Fibroblast of mammary gland (primary cell): ENCODE measurements around the gene TSPEAR.
"Not testable (repeated sequence)": the region's sequence is repeated elsewhere in the genome, so short reads cannot be mapped to it uniquely, and the experiment has no call there.

Experiments used
- DNase-seq: peaks from one replicate; pipeline ENCODE4 v3.0.0-alpha.2; 2010; ENCODE audit warnings: low read depth
- H3K4me3 ChIP-seq: 2 replicates; pipeline ENCODE4 v1.5.1; 2011; ENCODE audit warnings: low read depth, mild to moderate bottlenecking, low read length, moderate library complexity; ENCODE audit not compliant: control insufficient read depth
- TF ChIP-seq, protein P1 (sequence below): conservative IDR thresholded peaks from 2 replicates; pipeline ENCODE4 v1.5.1; 2011; ENCODE audit warnings: low read depth, low read length, inconsistent platforms; ENCODE audit not compliant: control insufficient read depth, insufficient read depth

TSPEAR gene

DNA sequence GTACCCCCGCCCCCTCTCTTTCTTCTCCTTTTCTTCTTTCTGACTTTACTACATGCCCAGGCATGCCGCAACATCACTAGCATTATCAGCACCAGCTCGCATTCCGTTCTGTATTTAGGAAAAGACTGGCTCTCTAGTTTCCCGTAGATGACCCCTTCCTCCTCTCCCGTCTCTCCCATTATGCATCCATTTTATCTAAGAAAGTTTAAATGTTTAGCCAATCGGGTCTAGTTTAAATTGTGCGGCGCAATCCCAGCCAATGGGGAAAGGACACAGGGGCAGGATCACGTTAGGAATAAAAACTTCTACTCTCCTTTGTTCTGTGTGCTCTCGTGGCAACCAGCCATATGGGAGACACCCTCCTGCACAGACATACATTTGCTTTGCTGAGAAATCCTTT is 113.3 kb downstream of the TSPEAR start:
- no peak overlapping the region for H3K4me3 ChIP-seq
- DNase-seq = no peak
- TF ChIP-seq, protein P1, sequence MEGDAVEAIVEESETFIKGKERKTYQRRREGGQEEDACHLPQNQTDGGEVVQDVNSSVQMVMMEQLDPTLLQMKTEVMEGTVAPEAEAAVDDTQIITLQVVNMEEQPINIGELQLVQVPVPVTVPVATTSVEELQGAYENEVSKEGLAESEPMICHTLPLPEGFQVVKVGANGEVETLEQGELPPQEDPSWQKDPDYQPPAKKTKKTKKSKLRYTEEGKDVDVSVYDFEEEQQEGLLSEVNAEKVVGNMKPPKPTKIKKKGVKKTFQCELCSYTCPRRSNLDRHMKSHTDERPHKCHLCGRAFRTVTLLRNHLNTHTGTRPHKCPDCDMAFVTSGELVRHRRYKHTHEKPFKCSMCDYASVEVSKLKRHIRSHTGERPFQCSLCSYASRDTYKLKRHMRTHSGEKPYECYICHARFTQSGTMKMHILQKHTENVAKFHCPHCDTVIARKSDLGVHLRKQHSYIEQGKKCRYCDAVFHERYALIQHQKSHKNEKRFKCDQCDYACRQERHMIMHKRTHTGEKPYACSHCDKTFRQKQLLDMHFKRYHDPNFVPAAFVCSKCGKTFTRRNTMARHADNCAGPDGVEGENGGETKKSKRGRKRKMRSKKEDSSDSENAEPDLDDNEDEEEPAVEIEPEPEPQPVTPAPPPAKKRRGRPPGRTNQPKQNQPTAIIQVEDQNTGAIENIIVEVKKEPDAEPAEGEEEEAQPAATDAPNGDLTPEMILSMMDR = no peak

DNA sequence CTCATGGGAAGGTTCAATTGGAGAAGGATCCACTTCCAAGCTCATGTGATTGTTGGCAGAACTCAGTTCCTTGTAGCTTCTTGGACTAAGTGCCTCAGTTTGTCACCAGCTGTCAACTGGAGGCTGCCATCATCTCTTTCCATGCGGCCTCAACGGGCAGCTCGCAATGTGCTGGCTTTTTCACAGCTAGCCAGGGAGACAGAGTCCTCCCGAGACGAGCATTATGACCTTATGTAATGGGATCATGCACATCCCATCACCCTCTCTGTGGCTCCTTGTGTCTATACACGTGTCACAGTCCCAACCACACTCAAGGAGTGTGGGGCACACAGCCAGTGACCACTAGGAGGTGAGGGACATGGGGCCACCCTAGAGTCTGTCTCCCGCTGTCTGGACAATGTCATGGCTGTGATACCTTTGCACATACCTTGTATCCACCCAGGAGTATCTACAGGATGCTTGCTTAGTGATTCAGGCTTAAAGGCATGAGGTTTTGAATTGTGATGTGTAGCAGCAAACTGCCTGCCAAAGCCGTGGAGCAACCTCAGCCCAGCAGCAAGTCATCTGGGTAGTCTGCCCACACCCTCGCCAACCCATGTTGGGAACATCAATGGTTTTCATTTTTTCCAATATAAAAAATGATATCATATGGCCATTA is 115.2 kb downstream of the TSPEAR start:
- no peak overlapping the region for H3K4me3 ChIP-seq
- TF ChIP-seq, protein P1 = no peak
- no peak for DNase-seq

DNA sequence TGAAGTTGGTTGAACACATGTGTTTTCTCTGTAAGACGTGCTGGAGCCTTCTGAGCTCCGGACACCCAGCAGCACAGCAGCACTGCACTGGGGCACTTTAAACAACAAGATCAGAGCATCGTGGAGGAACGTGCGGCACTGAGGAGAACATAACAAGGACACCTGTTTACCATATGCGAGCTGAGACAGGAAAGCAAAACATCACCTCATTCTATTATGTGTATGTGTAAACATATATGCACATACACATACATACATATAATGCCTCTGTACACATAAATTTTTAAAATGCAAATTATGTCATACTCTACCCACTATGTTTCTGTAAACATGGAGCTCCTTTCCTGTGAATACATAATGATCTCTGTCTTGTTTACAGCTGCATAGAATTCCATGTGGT is 115.8 kb downstream of the TSPEAR start:
- no peak for DNase-seq
- TF ChIP-seq, protein P1 = no peak
- H3K4me3 ChIP-seq = no peak overlapping the region

DNA sequence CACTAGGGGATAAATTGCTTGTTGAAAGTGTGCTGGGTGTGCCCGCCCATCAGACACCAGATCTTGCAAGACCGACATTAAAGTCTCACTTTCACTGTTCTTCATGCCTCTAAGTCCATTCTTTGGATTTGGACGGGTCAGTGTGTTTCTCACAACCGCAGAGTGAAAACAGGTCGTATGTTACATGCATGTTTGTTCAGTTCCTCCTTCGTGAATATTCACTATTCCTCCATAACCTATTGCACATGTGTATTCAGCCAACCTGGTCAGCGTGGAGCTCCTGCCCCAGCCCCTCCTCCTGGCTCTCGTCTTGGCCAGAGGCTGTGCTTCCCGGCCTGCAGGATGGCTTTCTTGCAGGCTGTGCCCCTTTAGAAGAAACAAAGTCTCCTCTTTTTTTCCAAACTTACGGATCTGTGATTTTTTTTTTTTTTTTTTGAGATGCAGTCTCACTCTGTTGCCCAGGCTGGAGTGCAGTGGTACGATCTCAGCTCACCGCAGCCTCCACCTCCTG is 116.9 kb downstream of the TSPEAR start:
- no peak overlapping the region for H3K4me3 ChIP-seq
- DNase-seq = no peak
- TF ChIP-seq, protein P1 = no peak

DNA sequence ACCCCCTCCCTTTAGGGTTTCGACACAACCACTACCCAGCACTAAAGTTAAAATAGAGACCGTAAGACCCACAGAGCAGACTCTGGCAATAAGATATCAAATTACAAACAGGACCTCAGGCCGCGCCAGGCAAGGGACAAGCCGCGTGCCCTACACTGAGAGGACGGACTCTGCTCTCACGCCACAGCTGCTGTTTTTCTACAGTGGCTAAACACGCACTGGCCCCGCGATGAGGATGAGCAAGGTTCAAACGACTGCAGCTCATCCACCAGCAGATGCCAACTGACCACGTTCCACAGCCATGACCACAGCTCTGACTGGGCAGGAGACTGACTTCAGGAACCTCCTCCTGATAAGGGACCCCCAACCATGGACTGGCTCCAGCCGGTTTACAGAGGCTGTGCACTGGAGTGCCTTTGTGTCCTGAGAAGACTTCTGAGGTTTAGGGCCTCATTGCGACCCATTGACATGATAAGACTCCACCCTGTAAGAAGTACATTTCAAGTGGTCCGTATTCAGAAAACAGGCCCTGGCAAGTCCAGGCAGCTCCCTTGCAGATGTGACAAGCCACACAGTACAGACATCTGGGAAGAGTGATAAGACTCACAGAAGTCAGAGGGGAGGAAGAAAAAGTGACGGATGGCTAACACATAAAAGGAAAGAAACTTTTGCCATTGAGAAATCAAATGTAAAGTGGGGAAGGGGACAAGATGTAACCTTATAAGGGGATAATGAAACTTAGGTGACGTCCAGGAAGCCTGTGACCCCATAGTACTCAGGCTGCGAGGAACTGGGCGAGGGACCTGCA is 117.6 kb downstream of the TSPEAR start:
- DNase-seq = no peak
- TF ChIP-seq, protein P1 = no peak

DNA sequence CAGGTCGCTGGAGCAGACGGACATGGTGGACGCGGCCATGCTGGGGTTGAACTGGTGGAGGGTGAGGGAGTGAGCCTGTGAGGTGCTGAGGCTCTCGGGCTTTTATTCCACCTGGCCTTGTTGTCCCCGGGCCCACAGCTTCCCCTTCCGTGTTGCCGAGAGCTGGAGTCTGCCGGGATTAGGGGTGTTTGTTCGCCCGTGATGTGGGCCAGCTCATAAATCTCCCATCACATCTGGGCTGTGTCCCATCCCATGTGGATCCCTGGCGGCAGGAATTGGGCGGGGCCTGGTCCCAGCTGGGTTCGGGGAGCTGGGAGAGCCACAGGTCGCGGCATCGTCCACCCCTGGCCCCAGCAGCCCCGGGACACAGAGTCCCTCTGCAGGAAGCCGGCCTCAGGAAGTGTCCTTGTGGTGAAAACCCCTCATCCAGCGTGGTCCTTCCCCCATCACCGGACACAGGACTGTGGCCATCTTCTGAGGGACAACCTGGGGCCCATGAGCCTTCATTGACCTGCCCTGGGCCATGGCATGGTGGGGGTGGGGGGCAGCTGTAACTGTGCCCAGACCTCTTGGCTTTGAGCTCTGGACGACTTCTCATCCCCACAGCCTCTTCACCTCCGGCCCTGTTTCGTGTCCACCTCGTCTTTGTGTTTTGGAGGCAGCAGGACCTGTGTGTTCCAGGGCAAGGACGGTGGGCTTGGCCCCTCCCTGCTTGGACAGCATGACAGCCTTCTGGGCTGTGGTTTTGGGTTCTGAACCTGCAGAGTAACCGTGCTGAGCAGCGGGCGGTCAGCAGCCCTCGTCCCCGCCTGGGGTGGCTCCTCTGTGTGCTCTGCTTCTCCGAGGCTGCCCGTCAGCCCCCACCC is 118.7 kb downstream of the TSPEAR start, which contains the start of gene KRTAP10-6:
KRTAP10-6 (minus strand) TSS at position 60 of the 866 bp plus-strand sequence; CDS start at position 39, 21 bp downstream.
- no peak for DNase-seq
- no peak within 1 kb of the TSS for H3K4me3 ChIP-seq
- TF ChIP-seq, protein P1 = no peak

More for the DNA sequence above, 117.6 kb downstream of the TSPEAR start:
- H3K4me3 ChIP-seq = no peak overlapping the region

DNA sequence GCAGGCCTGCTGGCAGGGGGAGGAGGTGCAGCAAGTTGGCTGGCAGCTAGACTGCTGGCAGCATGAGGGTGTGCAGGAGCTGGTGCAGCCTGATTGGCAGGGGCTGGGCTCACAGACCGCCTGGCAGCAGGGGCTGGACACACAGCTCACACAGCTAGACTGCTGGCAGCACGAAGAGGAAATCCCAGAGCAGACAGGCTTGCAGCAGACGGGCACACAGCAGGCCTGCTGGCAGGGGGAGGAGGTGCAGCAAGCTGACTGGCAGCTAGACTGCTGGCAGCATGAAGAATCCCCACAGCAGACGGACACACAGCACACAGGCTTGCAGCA is 119.6 kb downstream of the TSPEAR start:
- DNase-seq, H3K4me3 ChIP-seq: not testable (repeated sequence)

DNA sequence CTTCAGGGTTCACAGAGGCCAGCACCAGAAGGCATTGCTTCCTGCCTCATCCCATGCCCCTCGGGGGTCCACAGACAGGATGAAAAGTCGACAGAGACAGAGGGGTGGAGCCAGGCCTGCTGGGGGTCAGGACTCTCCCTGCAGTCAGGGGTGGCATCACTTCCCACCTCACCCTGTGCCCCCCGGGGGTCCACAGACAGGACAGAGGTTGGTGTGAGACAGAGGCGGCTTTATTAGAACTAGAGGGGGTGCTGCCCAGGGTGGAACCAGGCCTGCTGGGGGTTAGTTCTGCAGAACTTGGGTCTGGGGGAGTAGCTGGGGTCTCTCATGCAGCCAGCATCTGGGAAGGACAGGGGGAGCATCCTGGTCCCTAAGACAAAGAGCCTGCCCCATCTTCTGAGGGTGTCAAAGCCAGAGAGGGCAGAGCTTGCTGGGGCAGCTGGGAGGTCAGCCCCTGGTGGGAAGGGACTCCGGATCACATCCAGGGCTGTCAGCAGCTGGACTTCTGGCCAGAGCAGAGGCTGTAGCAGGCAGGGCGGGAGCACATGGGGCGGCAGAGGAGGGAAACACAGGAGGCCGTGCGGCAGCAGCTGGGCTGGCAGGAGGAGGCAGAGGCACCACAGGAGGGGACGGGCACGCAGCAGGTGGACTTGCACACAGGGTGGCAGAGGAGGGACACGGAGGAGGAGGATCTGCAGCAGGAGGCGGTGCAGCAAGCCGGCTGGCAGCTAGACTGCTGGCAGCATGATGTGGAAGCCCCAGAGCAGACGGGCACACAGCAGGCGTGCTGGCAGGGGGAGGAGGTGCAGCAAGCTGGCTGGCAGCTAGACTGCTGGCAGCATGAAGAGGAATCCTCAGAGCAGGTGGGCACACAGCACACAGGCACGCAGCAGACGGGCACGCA is 120.2 kb downstream of the TSPEAR start:
- not testable (repeated sequence) for H3K4me3 ChIP-seq, DNase-seq
